HG03469 (cell line): ENCODE data around the gene COL4A3.
A peak's percentile ranks its signal among the peaks of the same experiment; 100 is the strongest.

Experiments
- ATAC-seq: cut with Tn5 transposase; IDR thresholded peaks from one replicate; pipeline ENCODE4 v1.9.1; 2021; ENCODE audit warnings: mild to moderate bottlenecking, moderate library complexity, moderate number of reproducible peaks; ENCODE audit not compliant: unreplicated experiment

The COL4A3 gene

DNA sequence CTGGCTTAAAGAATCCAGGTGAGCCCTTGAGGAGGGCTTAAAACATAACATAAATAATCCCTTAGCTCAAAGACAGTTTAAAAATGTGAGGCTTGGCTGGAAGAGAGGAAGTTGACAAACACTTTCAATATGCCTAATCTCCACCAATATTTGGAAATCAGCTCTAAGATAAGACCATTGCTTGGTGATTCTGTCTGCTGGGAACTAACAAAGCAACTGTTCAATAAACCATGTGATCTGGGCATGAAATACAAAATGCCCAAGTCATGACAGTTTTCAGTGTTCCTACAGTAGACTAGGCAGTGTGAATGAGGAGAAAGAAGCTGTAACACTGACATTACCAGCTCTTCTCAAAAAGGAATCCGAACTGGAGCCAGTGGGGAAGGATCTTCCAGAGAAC, 171.3 kb downstream of the COL4A3 start:
- ATAC-seq: no peak

DNA sequence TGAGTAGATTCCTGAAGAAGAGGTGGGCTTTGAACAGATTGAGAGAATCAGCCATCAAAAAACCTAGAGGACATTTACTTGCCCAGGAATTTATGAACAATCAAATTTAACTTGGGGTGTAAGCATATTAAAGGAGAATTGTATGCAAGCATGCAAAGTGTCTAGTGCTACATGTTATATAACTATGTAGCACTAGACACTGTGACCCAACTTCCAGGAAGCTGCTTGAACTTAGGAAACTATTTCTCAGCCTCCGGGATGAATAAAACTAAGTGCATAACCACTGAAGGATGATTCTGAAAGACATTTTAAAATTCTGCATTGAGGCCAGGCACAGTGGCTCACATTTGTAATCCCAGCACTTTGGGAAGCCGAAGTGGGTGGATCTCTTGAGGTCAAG, 173.0 kb downstream of the COL4A3 start:
- no peak for ATAC-seq

DNA sequence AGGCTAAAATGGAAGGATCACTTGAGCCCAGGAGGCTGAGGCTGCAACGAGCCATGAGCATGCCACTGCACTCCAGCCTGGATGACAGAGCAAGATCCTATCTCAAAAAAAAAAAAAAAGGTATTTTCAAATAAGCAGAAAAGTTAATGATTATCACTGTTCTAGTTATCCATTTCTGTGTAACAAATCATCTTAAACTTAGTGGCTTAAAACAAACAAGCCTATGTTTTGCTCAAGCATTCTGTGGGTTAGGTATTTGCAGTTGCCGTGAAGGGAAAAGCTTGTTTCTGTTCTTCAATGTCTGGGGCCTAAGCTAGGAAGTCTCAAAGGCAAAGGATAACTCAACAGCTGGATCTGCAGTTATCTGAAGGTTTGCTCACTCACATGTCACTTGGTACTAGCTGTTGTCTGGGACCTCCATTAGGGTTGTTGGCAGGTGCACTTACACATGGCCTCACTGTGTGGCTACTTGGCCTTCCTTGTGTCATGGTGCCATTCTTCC, 174.7 kb downstream of the COL4A3 start:
- no peak for ATAC-seq

DNA sequence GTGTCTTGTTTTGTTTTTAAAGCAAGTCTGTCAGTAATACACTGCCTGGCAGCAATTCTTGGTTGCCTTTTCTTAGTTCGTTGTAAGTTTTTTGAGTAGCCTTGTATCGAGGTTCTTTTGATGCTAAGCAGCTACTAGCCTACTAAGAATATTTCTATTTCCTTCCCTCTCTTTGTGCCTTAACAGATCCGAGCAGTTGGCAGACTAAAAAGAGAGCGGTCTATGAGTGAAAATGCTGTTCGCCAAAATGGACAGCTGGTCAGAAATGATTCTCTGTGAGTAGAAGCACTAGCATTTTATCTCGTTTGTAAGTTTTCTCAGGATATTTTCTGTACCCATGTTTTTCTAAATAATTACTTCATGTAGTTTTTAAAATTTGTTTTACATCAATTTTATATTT, 175.7 kb downstream of the COL4A3 start:
- no peak for ATAC-seq

DNA sequence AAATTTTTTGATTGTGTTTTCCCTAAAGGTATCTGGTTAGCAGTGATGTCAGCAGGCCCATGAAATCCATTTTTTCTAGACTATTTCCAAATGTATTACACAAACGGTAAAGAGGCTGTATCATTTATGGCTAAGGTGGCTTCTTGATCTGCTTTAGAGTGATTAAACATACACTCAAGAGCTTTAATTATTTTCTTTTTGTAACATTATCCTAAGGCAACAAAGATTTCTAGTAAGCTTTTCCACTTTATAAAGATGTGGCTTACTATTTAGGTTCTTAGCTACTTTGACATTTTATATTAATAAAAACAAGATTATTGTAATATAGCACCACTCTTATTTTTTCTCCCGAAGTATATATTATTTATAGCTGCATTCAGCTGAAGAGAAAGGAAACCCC, 177.1 kb downstream of the COL4A3 start:
- no peak for ATAC-seq

DNA sequence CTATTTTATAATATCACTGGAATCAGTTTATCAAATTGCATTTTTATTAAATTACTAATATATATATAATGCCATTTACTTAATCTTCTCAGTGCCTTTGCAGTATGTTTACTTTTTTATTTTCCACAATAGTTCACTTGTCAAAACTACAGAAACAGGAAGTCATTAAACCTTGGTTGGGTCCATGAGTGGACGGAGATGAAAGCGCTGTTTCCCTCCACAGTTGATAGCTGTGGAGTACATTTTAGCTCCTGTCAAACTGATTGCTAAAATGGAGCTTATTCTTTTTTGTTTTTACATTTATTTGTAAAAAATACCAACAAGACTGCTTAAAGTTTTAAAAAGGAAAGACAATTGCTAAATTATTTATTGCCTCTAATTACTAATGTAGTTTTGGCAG, 179.8 kb downstream of the COL4A3 start:
- ATAC-seq: no peak

DNA sequence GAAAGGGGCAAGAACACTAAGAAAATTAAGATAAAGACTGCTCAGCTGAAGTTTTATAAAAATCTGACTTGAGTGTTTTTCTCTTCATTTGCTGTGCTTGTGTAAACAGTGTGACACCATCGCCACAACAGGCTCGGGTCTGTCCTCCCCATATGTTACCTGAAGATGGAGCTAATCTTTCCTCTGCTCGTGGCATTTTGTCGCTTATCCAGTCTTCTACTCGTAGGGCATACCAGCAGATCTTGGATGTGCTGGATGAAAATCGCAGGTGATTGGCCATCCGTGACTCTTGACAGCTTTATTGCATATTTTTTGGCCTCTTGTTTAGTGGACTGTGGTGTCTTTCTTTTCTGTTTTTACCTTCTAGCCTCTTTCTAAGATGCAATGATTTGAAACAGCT, 182.7 kb downstream of the COL4A3 start:
- ATAC-seq: no peak

DNA sequence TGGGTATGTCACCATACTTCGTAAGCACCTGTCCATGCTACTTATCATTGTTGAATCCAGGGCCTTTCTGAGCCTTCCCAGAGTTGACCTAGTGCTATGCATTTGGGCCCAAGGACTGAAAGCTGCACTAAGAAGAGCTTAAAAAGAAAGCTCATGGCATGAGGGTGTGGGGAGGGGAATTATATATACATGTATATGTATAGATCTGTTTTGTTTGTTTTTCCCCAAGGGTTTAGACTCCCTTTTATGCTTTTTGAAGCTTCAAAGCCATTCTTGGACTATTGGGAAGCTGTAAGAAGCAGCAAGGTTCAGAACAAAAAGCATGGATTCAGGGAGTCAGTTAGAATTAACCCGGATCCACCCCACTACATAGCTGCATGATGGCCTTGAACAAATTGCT, 183.9 kb downstream of the COL4A3 start:
- no peak for ATAC-seq

DNA sequence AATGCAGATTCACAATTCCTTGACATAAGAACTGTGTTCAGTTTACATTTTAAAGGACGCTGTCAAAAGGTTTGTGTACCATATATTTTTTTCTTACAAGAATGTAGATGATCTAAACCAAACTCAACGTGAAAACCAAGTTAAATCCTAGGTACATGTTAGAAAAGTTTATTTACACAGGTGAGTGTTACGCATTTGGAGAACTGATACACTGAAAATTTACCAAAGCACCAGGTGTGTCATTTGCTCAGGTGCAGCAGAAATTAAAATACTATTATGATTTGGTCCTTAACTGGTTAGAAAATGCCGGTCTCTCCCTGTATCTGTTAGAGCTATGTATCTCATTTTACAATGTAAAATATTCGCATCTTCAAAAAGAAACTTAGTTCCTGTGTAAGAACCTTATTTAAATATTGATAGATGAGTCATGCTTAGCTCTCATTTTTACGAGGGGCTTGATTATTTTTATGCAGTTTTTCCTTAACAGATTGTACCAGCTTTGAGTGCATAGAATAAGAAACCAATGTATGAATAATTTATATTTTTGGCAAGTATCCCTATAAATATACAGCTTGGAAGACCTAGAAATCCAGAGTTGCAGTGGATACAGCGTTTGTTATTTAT, 185.7 kb downstream of the COL4A3 start:
- ATAC-seq: no peak

DNA sequence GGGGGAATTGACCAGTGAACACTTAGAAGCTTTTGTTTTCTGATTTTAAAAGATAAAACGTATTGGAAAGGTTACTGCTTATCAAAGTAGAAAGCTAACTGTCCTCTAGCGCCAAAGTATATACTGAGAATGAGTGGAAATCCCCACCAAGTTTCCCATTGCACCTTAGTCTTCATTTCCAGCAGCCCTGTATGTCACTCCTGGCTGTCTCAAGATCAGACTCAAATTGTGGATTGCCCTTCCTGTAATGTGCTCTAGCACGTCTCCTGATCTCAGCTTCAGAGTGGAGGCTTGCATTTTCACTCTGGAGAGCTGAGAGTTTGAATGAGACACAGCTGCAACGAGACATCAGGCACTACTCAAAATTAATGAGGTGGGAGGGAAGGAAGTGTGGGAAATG, 187.2 kb downstream of the COL4A3 start:
- ATAC-seq: peak; percentile 54

DNA sequence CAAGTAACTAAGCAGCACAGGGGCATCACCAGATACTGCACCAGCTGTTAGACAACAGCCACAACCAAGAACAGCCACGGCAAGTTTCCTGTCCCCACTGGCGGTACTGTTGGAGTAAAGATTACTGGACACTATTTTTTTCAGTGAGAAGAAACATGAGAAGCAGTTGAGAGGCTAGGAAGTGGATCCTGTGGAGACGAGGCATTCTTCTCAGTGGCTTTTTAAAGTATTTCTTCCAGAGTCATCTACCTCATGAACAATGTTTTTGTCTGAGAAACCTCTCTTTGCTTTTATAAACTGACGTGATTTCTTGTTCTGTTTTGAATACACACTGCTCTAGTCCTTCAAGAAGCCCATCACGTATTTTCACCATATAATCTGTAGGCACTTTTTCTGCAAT, 195.9 kb downstream of the COL4A3 start:
- no peak for ATAC-seq

DNA sequence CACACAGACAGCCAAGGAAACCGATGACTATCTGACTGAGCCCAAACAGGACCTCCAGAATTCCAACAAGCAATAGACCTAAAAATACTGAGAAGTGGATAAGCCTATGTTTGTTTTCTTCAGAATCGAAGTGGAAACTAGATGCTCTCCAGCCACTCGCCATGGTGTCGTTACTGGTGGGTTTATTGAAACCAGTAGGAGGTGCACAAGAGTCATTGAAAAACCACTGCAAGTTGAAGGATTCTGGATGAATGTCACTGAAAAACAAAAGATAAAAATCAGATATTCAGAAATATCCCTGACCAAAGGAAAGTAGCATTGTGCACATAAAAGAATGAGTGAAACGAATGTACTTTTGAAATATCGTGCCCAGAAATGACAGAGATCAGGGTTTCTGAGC, 199.3 kb downstream of the COL4A3 start:
- no peak for ATAC-seq
